ENCODE data around the gene CRB3. TPM values are rescaled to one million over a fixed set of nuclear protein-coding genes. Genes with fewer than 3 reads are reported as not detected.

CRB3 gene
- polyA plus RNA-seq, 4 donors, result 0.55 to 39.8 (median 24.0) TPM

GRCh38 chr19:6465006-6465405, 935 bp downstream of the CRB3 start:
- DNase-seq (ENCODE audit: low read depth in 4 of 4, low spot score in 3 of 4), result no peak

- no peak for DNase-seq (ENCODE audit: low read depth in 4 of 4, low spot score in 3 of 4)
These were observed 1.6 kb downstream of the CRB3 start for GRCh38 chr19:6465663-6466062.

- DNase-seq (ENCODE audit: low read depth in 4 of 4, low spot score in 3 of 4), result no peak
These were observed 2.6 kb downstream of the CRB3 start for GRCh38 chr19:6466526-6467248.

DNA sequence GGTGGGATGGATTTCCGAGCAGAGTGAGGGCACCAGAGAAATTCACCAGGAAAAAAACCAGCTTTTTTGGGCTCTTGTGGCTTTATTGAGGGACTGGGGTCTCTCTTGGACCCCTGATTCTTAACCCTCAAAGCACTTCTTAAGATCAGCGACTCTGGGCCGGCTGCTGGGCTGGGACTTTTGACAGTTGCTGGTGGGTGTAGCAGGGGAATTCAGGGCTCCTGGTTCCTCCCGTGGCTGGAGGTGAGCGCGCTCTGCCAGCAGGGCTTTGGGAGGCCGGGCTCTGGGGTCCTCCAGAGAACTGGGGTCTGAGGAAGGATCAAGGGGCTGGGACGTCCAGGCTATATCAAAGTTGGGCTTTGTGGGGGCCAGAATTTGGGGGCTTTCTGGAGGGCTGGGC, 3.3 kb downstream of the CRB3 start:
- no peak for DNase-seq (ENCODE audit: low read depth in 4 of 4, low spot score in 3 of 4)

DNA sequence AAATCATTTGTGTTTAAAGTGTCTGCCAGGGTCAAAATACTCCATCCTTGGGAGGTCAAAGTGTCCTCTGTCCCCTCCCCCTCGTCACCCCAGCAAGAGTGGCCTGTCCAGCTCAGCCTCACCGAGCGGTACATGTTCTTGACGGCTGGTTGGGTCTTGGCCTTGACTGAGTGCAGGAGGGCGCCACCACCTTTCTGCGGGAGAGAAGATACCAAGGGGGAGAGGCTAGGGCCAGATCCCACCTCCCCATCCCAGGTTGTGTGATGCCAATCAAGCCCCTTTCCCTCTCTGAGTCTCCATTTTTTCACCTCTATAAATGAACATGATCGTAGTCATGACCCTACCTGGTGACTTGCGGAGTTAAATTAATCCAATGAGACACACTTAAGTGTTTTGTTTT, 6.1 kb downstream of the CRB3 start:
- no peak for DNase-seq (ENCODE audit: low read depth in 4 of 4, low spot score in 3 of 4)

DNA sequence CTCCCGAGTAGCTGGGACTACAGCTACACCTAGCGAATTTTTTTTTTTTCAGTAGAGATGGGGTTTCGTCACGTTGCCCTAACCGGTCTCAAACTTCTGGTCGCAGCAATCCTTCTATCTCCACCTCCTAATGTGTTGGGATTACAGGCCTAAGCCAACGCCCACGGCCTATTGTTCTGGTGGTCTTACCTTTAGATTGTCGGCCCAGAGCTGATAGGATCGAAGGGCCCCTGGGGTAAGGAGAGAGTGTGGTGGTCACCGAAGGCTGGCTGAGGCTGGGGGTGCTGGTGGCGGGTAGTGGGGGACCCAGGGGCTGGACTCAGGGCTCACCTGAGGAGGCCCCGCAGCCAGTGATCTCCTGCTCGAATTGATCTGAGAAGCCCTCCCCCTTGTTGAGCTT, 7.0 kb downstream of the CRB3 start:
- no peak for DNase-seq (ENCODE audit: low read depth in 4 of 4, low spot score in 3 of 4)

- DNase-seq (ENCODE audit: low read depth in 4 of 4, low spot score in 3 of 4), result no peak
These were observed 8.6 kb downstream of the CRB3 start for GRCh38 chr19:6472713-6473112.

- no peak for DNase-seq (ENCODE audit: low read depth in 4 of 4, low spot score in 3 of 4)
These were observed 9.6 kb downstream of the CRB3 start for GRCh38 chr19:6473647-6474046.

DNA sequence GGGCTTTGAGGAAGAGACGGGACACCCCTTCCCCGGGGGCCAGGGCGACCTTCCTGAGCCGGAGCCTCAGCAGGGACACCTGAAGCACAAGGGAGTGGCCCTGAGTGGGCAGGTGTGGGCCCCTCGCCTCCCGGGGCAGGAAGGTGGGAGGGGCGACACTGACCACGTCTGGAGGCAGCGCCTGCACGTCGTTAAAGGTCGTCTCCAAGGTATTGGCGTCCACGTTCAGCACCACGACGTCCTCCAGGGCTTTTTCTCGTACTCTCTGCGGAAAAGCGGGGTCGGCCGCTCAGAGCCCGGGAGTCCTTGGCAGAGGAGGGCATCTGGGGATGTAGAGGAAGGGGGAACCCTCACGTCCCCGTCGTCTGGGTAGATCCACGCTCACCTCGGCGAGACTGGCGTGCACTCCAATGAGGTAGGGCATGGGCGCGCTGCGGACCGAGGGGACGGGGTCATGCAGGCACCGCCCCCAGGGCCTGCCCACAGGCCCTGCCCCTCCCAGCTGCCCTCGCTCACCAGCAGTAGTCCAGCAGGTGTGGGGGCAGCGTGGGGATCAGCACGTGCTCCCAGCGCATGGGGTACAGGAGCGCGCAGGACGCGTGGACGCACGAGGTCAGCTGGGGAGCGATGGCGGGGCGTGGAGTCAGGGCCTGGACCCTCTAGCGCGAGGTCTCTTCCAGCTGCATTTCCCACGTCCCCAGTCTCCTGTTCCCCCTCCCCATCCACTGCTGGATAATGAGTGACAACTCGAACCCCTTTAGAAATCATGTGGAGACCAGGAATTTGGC, 11.4 kb downstream of the CRB3 start:
- no peak for DNase-seq (ENCODE audit: low read depth in 4 of 4, low spot score in 3 of 4)

GRCh38 chr19:6476155-6476895, 12.3 kb downstream of the CRB3 start:
- peak in 3 of 4 donors; percentile 53 to 66 (median 58) for DNase-seq (ENCODE audit: low read depth in 4 of 4, low spot score in 3 of 4)

GRCh38 chr19:6476896-6477431, 12.9 kb downstream of the CRB3 start:
- DNase-seq (ENCODE audit: low read depth in 4 of 4, low spot score in 3 of 4), result no peak

GRCh38 chr19:6478815-6479214, 14.7 kb downstream of the CRB3 start:
- no peak for DNase-seq (ENCODE audit: low read depth in 4 of 4, low spot score in 3 of 4)

GRCh38 chr19:6479836-6480398, 15.8 kb downstream of the CRB3 start:
- no peak for DNase-seq (ENCODE audit: low read depth in 4 of 4, low spot score in 3 of 4)

GRCh38 chr19:6480848-6481415, 16.9 kb downstream of the CRB3 start:
- no peak for DNase-seq (ENCODE audit: low read depth in 4 of 4, low spot score in 3 of 4)

DNA sequence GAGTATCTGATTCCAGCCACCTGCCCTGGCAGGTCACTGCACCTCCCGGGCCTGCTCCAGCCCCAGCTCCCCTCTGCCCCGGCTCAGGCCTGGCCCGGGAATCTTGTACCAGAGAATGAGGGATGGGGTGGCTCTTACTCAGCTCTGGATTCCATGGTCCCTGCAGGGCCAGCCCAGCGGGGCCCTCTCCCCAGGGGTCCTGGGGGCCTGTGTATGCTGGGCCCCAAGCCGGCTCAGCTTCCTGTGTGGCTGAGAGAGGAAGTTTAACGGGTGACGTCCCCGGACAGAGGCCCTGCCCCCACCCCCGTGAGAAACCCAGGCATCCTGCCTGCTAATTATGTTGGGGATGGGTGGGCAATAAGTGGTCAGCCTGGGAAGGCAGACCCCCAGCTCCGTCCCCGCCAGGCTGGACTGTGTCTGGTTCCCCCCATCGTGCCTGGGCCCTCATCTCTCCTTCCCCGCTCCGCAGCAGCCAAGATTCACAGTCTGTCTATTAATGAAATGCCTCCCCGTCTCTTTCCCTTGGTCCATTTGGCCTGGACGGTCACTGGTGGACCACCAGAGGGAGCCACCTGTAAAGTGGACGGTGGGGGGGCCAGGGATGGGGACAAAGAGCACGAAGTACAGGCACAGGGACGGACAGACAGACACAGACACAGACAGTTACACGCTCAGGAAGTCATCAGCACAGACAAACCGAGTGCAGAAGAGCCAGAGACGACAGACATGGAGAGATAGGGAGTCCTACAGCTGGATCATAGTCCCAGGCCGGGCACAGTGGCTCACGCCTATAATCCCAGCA, 17.7 kb downstream of the CRB3 start, which contains the start of gene DENND1C:
DENND1C (minus strand) TSS at position 247 of the 802 bp plus-strand sequence; CDS start at position 155, 92 bp downstream.
- DNase-seq (ENCODE audit: low read depth in 4 of 4, low spot score in 3 of 4), result no peak

DNA sequence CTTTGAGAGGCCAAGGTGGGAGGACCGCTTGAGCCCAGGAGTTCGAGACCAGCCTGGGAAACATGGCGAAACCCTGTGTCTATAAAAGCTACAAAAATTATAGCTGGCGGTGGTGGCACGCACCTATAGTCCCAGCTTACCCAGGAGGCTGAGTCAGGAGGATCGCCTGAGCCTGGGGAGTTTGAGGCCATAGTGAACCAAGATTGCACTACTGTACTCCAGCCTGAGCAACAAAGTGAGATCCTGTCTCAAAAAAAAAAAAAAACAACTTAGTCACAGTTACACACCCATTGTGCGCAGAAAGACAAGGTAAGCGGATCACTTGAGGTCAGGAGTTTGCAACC, 18.2 kb downstream of the CRB3 start:
- DNase-seq (ENCODE audit: low read depth in 4 of 4, low spot score in 3 of 4), result no peak

DNA sequence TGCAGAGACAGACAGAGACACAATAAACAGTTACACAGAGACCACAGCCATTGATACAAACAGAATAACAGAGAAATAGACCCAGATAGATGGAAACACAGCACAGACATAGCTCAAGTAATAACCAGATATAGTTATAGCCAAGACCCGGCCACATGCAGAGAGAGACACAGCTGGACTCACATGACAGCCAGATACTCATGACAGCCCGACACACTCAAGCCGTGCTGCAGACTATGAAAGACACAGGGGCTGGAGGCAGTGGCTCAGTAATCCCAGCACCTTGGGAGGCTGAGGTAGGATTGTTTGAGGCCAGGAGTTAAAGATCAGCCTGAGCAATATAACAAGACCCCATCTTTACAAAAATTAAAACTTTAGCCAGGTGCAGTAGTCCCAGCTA, 19.2 kb downstream of the CRB3 start:
- no peak for DNase-seq (ENCODE audit: low read depth in 4 of 4, low spot score in 3 of 4)

DNA sequence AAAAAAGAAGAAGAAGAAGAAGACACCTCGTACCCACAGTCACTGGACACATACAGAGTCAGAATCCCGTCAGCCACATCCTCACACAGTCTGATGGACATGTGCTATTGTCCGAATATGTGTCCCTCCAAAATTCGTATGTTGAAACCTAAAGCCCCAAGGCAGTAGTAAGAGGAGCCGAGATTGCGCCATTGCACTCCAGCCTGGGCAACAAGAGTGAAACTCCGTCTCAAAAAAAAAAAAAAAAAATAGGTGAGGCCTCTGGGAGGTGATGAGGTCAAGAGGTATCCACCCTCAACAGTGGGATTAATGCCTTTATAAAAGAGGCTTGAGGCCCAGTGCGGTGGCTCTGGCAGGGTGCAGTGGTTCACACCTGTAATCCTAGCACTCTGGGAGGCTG, 20.2 kb downstream of the CRB3 start:
- DNase-seq (ENCODE audit: low read depth in 4 of 4, low spot score in 3 of 4), result no peak

- DNase-seq (ENCODE audit: low read depth in 4 of 4, low spot score in 3 of 4), result no peak
These were observed 20.8 kb downstream of the CRB3 start for GRCh38 chr19:6484831-6485230.
